Measurements from ENCODE around the gene BORCS6.
A peak's percentile ranks its signal among the peaks of the same experiment; 100 is the strongest.

BORCS6 gene

DNA sequence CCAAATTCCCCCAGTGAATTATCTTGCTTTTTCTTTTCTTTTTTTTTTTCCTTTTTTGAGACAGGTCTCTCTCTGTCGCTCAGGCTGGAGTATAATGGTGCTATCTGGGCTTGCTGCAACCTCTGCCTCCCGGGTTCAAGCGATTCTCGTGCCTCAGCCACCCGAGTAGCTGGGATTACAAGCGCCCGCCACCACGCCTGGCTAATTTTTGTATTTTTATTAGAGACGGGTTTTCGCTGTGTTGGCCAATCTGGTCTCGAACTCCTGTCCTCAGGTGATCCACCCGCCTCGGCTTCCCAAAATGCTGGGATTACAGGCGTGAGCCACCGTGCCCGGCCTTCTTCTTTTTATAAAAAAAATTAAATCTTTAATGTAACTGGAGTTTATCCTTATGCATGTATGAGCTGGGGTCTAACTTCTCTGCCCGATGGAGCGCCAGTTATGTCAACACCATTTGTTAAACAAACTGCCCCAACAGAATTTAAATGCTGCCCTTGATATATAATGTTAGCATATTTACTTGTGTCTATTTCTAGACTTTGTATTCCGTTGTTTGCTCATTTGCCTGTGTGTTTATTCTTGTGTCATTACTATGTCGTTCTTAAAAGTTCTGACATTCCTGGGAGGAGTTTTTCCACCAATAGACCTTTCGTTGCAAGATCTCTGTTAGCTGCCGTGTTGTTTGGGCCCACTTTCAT lies 20.9 kb upstream of the BORCS6 start:
- DNase-seq (ENCODE audit: low read depth in 2 of 2), result no peak

DNA sequence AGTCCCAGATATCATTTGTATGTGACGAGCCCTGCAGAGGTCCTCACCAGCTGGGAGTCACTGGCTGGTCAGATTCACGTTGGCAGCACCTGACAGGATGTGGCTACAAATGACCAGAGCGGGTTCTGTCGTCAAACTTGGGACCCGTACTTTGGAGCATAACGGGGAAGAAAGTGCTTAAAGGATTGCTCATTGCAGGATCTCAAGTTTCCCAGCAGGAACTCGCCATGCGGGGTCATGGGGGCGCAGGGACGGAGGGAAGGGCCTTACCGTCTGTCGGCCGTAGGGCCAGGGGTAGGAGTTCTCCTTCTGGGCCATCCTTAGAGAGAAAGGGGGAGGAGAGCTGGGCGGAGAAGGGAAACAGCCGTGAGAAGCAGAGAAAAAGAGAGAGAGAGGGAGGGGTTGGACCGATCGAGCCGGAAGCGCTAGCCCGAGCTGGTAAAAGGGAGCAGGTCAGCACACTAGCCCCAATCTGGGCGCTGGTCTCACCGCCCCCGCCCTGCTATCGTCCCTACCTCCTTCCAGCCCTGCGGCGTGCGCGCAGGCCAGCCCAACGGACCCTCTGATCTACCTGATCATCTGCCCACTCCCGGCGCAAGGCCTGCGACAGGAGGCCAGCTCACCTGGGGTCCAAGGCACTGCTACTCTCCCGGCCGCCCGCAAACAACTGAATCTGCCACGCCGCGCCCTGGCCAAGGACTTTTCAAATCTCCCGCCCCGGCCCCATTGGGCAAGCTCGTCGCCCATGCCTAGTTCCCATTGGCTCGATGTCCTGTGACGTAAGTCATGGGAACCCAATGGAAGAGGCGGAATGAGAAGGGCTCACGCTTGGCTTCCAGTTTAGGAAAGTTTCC lies 20.2 kb upstream of the BORCS6 start, which contains the start of gene AURKB:
Gene AURKB (minus strand): TSS at position 669 of the 854 bp plus-strand sequence. CDS start 351 bp downstream, at position 318.
- peak; percentile 86 to 88 for DNase-seq (ENCODE audit: low read depth in 2 of 2)

DNA sequence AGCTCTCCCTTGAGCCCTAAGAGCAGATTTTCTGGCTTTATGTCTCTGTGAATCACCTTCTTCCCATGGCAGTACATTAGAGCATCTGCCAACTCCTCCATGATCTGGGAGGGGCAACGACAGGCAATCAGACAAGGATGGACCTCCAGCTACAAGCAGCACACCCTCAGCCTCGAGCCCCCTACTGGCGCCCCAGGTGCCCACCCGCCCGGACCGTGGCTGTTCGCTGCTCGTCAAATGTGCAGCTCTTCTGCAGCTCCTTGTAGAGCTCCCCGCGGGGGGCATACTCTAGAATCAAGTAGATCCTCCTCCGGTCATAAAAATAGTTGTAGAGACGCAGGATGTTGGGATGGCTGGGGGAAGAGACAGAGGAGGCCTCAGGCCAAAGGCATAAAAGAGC lies 16.6 kb upstream of the BORCS6 start:
- DNase-seq (ENCODE audit: low read depth in 2 of 2), result no peak

DNA sequence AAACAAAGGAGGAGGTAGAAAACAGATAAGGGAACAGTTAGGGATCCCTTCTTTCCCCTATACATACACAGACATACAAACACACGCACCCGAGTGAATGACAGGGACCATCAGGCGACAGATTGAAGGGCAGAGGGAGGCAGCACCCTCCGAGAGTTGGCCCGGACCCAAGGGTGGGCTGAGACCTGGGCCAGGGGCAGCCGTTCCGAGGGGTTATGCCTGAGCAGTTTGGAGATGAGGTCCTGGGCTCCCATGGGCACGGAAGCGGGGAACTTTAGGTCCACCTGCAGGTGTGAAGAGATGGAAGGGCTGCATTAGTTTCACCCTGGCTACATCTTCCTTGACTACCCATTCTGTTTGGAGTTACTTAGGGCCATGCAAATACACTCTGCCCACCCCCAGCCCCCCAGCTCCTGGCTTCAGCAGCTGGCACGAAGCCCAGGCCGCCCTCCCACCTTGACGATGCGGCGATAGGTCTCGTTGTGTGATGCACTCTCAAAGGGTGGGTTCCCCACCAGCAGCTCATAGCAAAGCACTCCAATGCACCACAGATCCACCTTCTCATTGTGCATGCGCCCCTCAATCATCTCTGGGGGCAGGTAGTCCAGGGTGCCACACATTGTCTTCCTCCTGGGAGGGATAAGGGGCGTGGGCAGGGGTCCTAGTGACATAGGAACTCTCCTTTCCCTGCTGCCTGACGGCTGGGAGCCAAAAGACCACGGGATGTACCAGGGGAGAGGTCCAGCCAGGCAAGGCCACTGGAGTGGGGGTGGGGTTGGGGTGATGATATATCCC lies 15.0 kb upstream of the BORCS6 start:
- DNase-seq (ENCODE audit: low read depth in 2 of 2), result no peak

DNA sequence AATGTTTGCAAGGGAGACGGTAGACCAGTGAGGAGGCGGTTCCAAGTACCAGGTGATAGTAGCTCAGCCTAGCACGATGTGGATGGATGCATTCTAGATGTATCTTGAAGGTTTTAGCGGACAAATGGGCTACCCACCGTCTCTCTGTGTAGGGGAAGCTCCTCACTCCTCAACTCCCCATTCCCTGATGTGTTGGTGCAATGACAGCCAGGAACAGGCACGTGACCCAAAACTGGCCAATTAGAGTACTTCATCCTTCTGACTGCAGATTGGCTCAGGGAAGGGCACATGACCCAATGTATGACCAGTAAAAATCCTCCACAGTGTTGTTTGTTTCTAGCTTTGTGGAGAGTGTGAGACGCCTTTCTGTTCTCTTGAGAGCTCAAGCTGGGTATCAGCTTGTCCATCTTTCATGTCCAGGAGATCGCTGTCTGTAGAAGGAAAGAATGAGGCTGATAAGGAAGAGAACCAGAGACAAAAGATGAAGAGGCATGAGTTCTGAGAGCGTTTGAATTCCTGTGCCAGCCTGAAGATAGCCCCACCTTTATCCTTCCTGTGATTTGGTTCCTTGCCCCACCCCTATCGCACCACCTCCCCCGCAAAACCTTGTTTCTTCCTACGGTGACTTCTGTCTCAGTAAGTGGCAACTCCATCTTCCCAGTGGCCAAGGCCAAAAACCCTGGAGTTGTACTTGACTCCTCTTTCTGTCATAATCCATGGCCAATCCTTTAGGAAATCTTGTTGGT lies 2.3 kb upstream of the BORCS6 start:
- no peak for DNase-seq (ENCODE audit: low read depth in 2 of 2)

DNA sequence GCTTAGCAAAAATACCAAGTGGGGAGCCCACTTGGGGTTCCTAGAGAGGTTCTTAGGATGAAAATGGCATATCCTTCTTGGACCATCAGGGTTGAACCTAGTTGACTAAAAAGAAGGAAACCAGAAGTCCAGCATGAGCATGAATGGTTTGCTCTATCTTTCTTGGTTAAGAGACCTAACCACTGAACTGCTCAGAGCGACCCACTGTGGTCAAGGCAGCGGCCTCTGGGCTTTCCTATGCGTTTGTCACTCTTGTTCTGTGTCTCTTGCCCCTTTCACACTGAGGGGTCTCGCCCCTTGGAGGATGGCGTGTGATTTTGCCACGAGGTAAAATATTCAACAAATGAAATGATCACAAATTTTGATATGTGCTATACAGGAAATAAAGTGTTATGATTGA lies 526 bp upstream of the BORCS6 start:
- no peak for DNase-seq (ENCODE audit: low read depth in 2 of 2)

DNA sequence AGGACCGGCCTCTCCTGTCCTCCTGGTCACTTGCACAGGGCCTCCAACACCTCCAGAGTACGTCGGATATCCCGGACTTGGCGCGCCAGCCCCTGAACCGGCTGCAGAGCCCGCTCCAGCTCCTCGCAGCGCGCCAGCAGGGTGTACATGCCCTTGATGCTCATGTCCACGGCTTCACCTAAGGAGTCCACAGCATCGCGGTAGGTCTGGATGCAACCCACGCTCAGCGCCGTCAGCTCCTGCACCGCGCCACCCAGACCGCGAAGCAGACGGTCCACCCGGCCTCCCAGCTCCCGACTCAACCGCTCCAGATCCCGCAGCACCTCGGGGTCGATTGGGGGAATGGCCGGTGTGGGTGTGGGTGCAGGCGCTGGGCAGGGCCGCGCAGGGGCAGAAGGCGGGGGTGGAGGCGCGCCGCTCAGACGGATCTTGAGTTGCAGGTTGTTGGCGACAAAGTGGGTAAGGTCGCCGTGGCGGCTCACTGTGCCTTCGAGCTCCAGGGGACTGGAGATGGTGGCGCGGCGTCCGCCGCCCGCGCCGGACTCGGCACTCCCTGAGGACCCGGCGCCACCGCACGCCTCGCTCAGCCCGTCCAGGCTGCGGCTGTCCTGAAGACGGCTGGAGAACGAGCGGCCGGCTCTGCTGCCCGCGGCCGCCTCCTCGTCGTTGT lies 804 bp downstream of the BORCS6 start:
- DNase-seq (ENCODE audit: low read depth in 2 of 2), result no peak

DNA sequence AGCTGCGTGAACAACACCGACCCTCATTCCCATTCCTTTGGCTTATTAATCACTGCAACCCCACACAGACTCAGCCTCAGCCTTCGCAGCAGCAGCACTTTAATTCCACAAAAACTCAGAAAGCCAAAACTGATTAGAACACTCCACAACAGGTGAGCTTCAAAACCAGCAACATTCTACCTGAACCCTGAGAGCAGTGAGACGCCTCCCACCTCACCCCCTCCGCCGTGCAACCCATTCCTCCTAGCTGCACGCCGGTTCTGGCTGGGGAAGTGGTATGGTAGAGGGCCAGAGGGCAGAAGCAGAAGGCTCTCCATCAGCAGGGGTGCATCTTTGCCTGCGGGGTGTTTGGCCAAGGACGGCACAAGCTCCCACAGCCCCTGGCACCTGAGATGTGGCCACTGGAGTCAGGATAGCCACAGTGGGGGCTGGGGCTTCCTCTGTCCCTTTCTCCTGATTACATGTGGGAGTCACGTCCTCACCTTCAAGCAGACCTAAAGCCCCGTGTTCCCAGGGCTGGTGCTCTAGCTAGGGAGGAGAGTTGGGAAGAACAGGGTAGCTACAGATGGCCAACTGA lies 1.6 kb downstream of the BORCS6 start:
- DNase-seq (ENCODE audit: low read depth in 2 of 2), result no peak

DNA sequence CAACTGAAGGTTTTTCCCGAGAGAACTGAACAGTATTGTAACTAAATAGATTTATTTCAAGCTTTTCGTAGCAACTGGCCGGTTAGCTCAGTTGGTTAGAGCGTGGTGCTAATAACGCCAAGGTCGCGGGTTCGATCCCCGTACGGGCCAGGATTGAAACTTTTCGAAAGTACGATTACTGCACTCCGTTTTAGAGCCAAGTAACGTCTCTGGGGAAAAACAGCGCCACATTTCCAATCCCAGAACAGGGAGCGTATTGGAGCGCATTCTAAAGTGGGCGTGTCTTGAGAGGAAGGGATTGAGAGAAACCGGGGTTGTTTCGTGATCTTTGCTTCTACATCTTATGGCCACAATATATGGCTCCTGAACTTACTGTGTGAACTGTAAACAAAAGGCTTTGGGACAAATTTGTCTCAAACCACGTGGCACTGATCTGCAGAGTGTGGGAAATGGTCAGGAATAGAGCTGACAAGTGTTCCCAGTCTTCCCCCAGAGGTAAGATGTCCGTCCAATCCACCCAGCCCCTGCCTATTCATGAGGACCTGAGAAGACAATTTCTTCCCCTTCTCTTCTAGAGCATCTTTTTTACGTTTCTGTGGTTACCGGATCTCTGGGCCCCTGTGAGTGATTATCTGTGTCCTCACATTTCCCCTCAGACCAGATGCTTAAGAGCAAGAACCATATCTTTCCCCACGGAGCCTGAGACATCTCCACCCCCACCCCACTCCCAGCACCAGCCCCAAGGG lies 2.3 kb downstream of the BORCS6 start:
- peak; percentile 79 to 81 for DNase-seq (ENCODE audit: low read depth in 2 of 2)

DNA sequence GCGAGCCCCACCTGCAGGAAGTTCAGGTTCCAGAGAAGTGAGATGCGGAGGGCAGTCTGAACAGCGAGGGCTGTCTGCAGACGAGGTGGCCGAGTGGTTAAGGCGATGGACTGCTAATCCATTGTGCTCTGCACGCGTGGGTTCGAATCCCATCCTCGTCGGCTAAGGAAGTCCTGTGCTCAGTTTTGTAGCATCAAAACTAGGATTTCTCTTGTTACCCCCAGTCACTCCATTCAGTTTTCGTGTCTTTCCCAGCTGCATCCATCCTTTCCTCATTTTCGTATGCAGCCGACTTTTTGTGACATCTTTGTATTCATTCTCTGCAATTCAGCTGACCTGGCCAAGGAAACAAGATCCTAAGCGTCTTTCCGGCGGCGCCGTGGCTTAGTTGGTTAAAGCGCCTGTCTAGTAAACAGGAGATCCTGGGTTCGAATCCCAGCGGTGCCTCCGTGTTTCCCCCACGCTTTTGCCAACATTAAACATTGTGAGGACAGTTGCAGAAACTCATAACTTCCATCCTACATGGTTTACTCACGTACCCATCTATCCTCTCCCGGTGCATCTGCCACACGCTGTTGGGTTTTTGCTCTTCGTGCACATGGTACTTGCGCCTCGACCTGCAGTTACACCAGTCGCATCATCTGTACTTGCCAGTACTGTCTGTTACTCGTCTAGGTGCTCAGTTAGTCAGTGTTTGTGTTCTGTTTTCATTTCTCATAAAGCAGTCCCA lies 3.0 kb downstream of the BORCS6 start:
- DNase-seq (ENCODE audit: low read depth in 2 of 2), result peak; percentile 89 to 91

DNA sequence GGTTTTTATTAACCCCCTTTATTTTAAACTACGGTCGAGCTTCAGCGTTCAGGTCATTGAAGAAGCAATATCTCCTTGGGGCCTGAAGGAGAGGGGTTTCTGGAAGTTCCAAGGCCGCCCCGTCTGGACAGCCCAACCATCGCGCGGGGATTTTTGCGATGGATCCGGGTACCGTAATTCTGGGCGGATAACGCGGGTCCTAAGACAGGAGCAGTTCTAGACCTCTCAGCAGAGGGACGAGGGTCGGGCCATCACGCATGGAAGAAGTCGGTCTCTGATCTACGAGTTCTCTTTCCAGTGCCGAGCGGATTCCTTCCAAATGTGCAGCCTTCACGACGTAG lies 3.6 kb downstream of the BORCS6 start:
- DNase-seq (ENCODE audit: low read depth in 2 of 2), result no peak

DNA sequence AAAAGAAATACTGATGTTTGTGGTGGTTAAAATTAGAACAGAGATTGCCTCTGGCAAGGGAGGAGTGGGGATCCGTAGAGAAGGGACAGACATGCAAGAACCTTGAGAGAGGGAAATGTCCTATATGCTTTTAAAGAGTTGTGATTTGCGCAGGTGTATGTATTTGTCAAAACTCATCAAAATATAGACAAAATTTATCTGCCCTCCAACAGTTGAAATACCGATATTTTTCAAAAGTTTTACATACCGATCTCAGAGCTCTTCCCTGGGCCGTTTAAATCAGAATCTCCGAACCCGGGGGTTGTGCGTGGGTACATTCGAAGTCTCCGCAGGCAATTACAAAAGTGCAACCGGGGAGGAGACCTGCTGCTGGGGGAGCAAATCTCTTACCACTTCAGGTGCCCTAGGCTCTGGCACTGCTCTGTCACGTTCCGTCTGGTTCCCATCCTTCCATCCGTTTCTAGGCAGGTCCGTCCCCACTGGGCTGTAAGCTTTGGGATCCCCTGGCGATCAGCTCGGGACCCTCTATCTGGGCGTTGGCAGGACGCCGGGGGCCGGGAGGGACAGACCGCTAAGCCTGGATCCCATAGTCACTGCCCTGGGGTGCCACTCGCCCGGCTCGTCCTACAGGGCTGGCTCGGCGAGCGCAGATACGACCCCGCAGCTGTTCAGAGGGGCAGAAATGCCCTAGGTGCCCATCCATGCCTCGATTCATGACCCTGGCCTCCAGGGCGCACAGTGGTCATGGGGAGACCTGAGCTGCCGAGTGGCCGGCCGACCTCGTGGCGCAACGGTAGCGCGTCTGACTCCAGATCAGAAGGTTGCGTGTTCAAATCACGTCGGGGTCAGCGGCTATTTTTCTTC lies 4.2 kb downstream of the BORCS6 start:
- peak; percentile 83 to 84 for DNase-seq (ENCODE audit: low read depth in 2 of 2)

DNA sequence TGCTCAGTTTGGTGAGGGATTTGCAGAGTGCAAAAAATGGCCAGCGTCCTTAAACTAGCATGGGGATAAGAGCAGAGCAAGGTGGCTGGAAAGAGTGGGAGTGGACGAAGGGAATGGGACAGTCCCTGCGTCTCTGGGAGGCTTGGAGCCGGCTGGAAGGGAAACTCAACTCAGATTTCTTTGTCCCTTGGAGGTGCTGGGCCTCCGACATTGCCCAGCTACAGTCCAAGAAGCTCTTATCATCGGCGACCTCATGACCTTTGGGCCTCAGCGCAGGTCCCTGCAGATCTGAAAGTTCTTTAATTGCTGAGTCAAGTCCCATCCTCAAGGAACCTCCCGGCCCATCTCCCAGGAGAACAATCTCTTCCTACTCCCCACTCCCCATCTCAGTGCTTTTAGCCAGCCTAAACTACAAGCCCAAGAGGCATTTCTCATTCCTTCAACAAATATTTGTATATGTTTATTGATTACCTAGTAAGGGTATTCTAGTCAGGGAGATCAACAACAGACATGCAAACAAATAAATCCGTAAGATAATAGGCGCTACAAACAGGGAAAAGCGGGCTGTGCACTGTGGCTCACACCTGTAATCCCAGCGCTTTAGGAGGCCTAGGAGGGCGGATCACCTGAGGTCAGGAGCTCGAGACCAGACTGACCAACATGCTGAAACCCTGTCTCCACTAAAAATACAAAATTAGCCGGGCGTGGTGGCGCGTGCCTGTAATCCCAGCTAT lies 12.8 kb downstream of the BORCS6 start:
- no peak for DNase-seq (ENCODE audit: low read depth in 2 of 2)

DNA sequence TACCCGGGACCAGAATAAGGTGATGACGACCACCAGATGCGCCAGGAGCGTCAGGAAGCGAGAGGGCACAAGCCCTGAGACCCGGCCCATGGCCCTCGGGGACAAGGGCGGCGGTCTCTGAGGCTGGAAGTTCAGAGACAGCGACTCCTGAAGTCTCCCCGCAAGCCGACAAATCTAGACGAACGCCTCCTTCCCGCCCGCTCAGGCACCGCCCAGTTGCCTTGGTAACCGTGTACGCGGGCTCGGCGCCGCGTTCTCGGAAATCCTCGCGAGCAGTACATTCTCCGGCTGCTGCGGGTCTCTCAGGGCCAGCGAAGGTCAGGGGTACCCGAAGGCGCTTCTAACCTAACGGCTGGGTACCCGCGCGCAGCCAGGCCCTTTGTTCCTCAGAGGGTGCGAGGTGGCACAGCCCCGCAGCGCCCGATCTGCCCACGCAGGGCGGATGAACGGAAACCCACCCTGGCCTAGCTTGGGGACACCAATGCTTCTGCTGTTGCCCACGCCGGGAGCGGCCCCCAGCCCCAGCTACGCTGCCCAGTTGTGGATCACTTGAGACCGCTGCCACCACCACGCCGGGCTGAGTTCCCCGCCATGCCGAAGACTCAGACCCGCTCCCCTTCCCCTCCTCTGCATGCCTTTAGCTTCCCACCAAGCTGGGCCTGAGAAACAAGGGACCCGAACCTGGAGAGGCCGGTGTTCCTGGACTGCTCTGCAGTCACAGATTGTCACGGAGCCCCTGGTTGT lies 13.6 kb downstream of the BORCS6 start, which contains the start of gene TMEM107:
Gene TMEM107 (minus strand): TSS at position 184 of the 744 bp plus-strand sequence. CDS start 94 bp downstream, at position 90.
- peak; percentile 77 to 83 for DNase-seq (ENCODE audit: low read depth in 2 of 2)

DNA sequence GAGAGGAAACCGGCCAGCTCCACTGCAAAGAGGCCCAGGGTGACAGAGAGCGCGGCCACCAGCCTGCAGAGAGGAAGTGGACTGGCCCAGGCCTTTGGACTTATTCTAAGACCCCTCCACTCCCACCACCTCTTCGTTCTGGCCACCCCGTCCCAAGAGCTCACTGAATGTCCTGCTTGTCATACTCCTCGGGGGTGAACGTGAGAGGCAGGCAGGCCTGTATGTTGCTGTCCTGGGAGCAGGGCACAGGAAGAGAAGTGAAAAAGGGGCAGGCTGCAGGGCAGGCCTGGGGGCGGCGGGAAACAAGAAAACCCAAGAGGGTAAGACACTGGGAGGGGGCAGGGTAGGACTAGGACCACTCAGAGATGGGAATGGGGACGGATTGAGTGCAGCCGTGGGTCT lies 14.2 kb downstream of the BORCS6 start:
- DNase-seq (ENCODE audit: low read depth in 2 of 2), result no peak

DNA sequence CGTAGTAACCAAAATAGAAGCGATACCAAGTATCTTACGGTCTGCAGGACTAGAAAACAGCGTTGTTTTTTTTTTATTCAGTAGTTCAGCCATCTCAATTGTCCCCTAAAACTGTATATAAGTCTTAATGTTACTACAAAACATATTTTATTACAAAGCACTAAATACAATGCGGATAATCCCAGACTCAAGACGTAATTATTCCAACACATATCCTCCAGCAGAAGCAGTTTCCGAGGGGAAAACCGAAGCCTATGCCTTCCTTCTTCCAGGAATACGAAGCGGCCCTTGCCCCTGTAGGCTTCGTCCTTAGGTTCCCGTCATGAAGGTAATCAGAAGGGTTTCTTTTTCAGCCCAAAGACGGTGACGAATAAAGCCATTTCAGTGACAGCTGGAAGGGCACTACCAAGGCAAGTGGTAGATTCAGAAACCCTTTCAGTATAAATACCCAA lies 16.1 kb downstream of the BORCS6 start:
- DNase-seq (ENCODE audit: low read depth in 2 of 2), result no peak

Data from stimulated activated CD8-positive, alpha-beta memory T cell treated with anti-CD3 and anti-CD28 coated beads, Interleukin-15, amount 100 ng/mL, for 48 hours (primary cell).